Chondrocyte (in vitro differentiated cells): Measurements from ENCODE around the gene SCP2. TPM values are rescaled to one million over a fixed set of nuclear protein-coding genes. Genes with fewer than 3 reads are reported as not detected.

Experiments
- DNase-seq: peaks from one replicate; pipeline ENCODE4 v3.0.0; 2021; ENCODE audit warnings: mixed read lengths, low spot score
- H3K27ac Mint-ChIP-seq: one replicate; pipeline ENCODE4 v1.8.0; 2021; ENCODE audit warnings: mild to moderate bottlenecking, moderate library complexity, mixed read lengths; ENCODE audit not compliant: unreplicated experiment
- H3K27me3 Mint-ChIP-seq: 2 replicates; pipeline ENCODE4 v1.8.0; 2021; ENCODE audit warnings: low read depth, mixed read lengths
- H3K36me3 Mint-ChIP-seq: 2 replicates; pipeline ENCODE4 v1.8.0; 2021; ENCODE audit warnings: low read depth, mixed read lengths
- H3K4me1 Mint-ChIP-seq: 2 replicates; pipeline ENCODE4 v1.8.0; 2021; ENCODE audit warnings: low read depth, mild to moderate bottlenecking, mixed read lengths
- H3K4me3 Mint-ChIP-seq: one replicate; pipeline ENCODE4 v1.8.0; 2021; ENCODE audit warnings: mild to moderate bottlenecking, moderate library complexity, mixed read lengths; ENCODE audit not compliant: unreplicated experiment
- H3K9me3 Mint-ChIP-seq: 2 replicates; pipeline ENCODE4 v1.8.0; 2021; ENCODE audit warnings: low read depth, mixed read lengths
- CTCF ChIP-seq: fragments of 200-600 bp; sonication (generic); IDR thresholded peaks from 2 replicates; pipeline ENCODE4 v1.5.0; 2021; ENCODE audit warnings: antibody characterized with exemption, mild to moderate bottlenecking, moderate library complexity
- total RNA-seq: library from RNA; stranded (reverse); gene quantifications from 3 replicates; pipeline ENCODE4 v1.2.1, GENCODE V29; 2021

The SCP2 gene
- total RNA-seq, 1 donor from 2014 or later, result 87.4 TPM

- Mint-ChIP-seq H3K4me1 (no peaks in the 10 kb centered on the region), H3K27ac (no peak overlapping the region), H3K9me3 (no peaks in the 10 kb centered on the region), H3K27me3 (no peaks in the 10 kb centered on the region), H3K4me3 (no peak overlapping the region), H3K36me3 (no peaks in the 10 kb centered on the region)
- no peak for TF ChIP-seq CTCF
- DNase-seq, result no peak
Observed at GRCh38 chr1:52913014-52913413, 14.1 kb upstream of the SCP2 start.

- TF ChIP-seq CTCF, result no peak
- Mint-ChIP-seq H3K27me3 (no peaks in the 10 kb centered on the region), H3K9me3 (no peaks in the 10 kb centered on the region), H3K27ac (no peak overlapping the region), H3K4me3 (no peak overlapping the region), H3K36me3 (no peaks in the 10 kb centered on the region), H3K4me1 (no peaks in the 10 kb centered on the region)
- no peak for DNase-seq
Observed at GRCh38 chr1:52913537-52913936, 13.5 kb upstream of the SCP2 start.

GRCh38 chr1:52914463-52914862 is 12.6 kb upstream of the SCP2 start:
- Mint-ChIP-seq H3K27me3 (no peaks in the 10 kb centered on the region), H3K9me3 (no peaks in the 10 kb centered on the region), H3K4me1 (no peaks in the 10 kb centered on the region), H3K4me3 (no peak overlapping the region), H3K27ac (no peak overlapping the region), H3K36me3 (no peaks in the 10 kb centered on the region)
- no peak for DNase-seq
- no peak for TF ChIP-seq CTCF

- Mint-ChIP-seq H3K9me3 (no peaks in the 10 kb centered on the region), H3K4me1 (peaks cover 3% of the 10 kb centered on the region), H3K36me3 (no peaks in the 10 kb centered on the region), H3K27ac (no peak overlapping the region), H3K4me3 (no peak overlapping the region), H3K27me3 (no peaks in the 10 kb centered on the region)
- no peak for TF ChIP-seq CTCF
- DNase-seq, result no peak
Observed at GRCh38 chr1:52915211-52915854, 11.7 kb upstream of the SCP2 start.

- Mint-ChIP-seq H3K9me3 (no peaks in the 10 kb centered on the region), H3K4me1 (peaks cover 7% of the 10 kb centered on the region), H3K4me3 (no peak overlapping the region), H3K27me3 (no peaks in the 10 kb centered on the region), H3K27ac (no peak overlapping the region), H3K36me3 (no peaks in the 10 kb centered on the region)
- no peak for DNase-seq
- TF ChIP-seq CTCF, result no peak
Observed at GRCh38 chr1:52915855-52916220, 11.2 kb upstream of the SCP2 start.
